ENCODE results near the gene EIF3K.
"Not testable (repeated sequence)": the region's sequence is repeated elsewhere in the genome, so short reads cannot be mapped to it uniquely, and the experiment has no call there.

EIF3K gene, protein sequence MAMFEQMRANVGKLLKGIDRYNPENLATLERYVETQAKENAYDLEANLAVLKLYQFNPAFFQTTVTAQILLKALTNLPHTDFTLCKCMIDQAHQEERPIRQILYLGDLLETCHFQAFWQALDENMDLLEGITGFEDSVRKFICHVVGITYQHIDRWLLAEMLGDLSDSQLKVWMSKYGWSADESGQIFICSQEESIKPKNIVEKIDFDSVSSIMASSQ

DNA sequence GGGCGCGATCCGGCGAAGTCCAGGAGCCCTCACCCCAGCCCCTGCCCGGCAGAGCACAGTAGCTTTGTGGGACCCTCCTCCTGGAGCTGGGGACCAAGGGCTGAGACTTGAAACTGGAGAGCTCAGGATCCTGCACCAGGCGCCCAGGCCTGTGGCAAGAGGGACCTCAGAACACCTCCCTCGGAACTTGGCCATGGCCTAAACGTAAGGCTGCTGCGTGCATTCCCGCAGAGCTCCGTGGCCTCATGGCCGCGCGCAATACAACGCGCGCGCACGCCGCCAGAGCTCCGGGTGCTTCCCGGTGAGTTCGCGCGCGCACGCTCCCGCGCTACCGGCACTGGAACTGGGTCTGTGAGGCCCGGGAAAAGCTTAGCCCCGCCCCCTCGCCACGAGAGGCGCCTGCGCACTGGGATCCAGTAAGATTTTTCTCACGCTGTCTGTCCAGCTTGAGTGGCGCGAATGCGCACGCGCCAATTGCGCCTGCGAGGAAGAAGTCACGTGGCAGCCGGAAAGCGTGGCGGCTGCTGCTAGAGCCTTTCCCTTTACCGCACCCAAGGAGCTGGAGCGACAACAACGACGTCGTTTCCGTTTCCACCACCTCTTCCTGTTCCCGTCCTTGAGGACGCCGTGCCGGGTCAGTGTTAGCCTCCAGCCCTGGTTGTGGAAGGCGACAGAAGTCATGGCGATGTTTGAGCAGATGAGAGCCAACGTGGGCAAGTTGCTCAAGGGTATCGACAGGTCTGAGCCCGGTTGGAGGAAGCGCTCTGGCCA lies at the start of gene EIF3K:
EIF3K (plus strand) TSS at position 599 of the 771 bp plus-strand sequence; CDS start at position 680, 81 bp downstream.
- peak; percentile 95 for DNase-seq

DNA sequence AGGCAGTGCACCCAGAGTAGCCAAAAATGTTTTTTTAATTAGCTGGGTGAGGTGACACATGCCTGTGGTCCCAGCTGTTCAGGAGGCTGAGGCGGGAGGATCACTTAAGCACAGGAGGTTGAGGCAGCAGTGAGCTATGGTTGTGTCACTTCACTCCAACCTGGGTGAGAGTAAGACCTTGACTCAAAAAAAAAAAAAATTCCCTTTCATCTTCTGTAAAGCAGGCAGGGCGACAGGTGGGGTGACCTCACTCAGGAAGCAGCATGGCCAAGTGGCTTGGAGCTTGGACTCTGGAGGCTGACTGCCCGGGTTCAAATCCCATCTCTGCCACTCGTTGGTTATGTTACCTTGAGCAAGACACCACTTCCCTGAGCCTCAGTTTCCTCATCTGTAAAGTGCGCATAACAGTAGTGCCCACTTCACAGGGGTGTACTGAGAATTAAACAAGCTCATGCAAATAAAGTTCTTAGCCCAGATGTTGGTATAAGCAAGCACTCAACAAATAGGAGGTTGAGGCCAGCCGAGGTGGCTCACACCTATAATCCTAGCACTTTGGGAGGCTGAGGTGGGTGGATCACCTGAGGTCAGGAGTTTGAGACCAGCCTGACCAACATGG lies 49.5 kb upstream of the EIF3K start:
- no peak for DNase-seq

DNA sequence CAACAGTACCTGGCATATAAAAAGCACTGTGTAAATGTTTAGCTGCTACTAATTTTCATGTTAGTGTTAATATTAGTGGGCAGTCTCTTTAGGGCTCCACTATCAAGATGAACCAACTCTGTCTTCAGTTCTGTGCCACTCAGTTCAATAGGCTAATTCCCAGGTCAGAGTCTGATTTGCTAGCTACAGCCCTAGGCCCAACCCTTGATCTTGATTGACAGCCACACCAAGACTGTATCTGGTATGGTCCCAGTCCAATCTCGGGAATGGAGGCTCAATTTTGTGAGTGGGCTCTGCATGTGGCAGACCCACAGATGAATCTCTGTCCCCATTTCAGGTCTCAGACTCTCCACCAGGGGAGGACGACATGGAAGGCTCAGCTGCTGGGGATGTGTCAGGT lies 47.3 kb upstream of the EIF3K start:
- no peak for DNase-seq

DNA sequence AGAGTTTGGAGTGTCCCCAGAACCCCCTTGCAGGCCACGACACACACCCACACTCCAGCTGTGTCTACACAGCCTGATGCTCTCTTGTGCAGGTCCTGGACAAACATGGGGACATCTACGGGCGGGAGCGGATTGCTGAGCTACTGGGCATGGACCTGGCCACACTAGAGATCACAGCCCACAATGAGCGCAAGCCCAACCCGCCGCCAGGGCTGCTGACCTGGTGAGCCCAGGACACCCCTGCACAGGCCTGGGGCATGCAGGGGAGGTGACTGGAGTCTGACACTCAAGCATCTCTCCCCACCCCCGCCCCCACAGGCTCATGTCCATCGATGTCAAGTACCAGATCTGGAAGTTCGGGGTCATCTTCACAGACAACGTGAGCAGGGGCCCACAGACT lies 41.2 kb upstream of the EIF3K start:
- no peak for DNase-seq

DNA sequence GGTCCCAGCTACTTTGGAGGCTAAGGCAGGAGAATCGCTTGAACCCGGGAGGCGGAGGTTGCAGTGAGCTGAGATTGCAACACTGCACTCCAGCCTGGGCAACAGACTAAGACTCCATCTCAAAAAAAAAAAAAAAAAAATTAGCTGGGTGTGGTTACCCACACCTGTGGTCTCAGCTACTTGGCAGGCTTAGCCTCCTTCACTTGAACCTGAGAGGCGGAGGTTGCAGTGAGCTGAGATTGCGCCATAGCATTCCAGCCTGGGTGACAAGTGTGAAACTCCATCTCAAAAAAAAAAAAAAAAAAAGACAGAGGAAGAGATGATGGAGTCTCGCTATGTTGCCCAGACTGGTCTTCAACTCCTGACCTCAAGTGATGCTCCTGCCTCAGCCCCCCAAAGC lies 39.7 kb upstream of the EIF3K start:
- DNase-seq = peak; percentile 62

DNA sequence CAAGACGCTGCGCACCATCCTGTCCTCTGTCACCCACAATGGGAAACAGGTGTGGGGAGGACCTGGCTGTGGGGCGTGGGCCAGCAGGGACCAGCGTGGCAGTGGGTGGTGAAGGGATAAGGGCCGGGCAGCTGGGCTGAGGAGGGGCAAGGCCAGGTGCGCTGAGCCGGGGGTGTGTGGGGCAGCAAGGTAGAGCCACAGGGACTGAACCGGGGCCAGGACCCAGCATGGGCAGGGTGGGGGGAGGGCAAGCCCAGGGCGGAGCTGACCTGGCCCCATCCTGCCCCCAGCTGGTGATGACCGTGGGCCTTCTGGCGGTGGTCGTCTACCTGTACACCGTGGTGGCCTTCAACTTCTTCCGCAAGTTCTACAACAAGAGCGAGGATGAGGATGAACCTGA lies 38.9 kb upstream of the EIF3K start:
- DNase-seq = no peak

DNA sequence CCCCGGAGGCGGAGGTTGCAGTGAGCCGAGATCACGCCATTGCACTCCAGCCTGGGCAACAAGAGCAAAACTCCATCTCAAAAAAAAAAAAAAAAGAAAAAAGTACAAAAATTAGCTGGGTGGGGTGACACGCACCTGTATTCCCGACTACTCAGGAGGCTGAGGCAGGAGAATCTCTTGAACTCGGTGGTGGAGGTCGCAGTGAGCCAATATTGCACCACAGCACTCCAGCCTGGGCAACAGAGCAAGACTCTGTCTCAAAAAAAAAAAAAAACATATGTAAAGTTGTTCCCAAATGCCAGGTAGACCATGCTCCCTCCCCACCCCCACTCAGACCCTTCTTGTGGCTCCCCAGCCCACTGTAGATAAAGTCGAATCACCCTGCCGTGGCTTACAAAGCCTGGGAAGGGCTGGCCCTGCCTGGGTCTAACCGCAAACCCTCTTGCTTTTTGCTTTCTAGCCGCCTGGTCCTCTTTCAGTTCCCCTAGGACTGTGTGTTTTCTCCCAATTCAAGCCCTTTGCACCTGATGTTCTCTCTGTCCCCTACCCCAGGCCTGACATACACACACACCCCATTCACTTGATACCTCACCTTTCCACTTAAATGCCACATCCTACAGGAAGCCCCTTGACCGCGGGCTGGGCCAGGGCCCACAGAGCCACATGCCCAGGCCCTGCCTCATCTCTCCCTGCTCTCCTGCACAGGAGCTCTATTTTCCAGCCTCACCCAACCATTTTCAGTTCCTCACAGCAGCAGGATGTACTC lies 35.6 kb upstream of the EIF3K start:
- no peak for DNase-seq

DNA sequence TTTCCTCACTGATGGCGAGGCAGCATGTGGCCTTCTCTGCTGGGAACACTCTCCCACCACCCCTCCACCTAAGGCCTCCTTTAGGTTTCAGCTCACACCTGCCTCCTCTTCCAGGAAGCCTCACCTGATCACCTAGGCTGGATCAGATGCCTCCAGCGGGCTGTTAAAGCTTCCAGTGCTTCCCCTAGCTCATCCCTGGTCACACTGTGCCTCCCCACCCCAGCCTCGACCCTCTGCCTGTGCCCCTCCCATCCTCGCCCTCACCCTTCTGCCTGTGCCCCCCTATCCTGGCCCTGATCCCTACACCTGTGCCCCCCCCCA lies 35.0 kb upstream of the EIF3K start:
- no peak for DNase-seq

DNA sequence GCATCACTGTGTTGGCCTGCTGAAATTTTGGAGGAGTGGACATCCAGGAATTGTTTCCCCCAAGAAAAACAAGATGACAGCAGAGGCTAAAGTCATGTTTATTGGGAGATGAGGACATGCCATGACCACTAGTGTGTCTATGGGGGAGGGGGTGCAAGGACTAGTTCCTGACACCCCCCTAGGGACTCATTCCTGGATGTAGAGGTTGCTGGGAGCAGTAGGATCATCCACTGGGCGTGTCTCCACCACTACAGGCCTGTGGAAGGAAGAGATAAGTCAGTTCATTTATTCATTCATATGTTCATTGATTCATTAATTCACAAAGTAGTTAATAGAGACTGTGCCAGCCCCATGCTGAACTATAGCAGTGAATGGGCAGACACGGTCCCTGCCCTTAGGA lies 31.4 kb upstream of the EIF3K start:
- no peak for DNase-seq

DNA sequence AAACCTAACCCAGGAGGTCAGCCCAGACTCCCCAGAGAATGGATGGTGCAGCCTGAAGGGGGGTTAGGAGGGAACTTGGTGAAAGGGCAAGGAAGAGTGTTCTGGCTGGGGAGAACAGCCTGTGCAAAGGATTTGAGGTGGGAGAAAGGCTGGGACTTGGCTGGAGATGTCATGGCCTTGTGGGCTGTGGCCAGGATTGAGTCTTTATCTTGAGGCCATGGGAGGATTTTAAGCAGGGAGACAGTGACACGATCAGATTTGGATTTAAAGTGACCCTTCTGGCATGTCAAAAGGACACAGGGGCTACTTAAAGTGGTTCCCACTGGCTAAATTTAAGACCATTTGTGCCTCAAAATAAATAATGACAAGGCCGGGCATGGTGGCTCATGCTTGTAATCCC lies 30.9 kb upstream of the EIF3K start:
- no peak for DNase-seq

DNA sequence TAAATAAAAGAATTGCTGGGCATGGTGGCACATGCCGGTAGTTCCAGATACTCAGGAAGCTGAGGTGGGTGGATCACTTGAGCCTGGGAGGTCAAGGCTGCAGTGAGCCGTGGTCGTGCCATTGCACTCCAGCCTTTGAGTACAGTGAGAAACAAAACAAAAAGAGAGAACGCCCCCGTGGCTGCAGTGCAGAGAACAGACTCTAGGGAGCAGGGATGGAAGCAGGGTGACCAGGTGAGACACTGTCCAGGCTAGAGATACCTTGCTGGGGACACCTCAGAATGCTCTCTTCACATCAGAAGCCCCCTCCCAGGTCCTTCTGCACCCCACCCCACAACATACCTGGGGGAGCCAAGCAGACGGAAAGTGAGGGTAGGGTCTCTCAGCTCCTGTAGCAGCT lies 26.0 kb upstream of the EIF3K start:
- no peak for DNase-seq

DNA sequence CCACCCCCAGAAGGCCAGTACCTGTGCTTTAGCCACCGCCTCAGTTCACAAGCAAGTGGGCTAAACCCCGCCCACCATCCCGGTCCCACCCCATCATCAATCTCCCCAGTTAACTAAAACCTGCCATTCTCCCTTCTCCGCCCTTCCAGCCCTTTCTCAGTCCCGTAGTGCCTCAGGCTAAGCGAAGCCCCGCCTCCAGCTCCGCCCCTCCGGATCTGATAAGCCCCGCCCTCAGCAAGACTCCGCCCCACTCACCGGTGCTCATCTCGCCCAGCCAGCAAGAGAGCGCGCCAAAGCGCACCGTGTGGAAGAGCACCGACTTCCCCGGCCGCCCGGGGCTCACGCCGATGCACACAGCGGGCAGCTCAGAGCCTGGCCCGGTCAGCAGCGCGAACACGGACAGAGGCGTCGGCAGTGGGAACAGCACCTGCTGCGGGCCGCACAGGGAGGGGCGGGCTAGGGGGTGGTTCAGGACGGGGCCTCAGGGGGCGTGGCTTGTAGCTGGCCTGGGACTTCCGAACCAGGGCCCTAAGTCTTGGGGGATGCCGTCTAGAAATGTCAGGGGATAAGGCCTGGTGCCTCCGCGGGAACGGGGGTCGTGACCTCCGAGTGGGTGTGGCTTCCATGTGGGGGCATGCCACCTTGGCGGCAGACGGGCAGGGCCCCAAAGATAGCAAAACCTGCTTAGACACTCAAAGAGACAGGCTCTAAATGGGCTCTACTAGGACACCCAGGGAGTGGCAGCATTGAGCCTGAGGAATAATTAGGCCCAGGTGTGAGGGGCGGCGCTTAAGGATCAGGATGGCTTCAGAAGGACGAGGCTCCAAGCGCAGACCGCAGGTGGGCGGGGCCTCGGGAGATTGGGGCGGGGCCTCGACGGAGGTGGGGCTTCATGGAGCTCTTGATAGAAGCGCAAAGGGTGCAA lies 22.7 kb upstream of the EIF3K start:
- DNase-seq = no peak

DNA sequence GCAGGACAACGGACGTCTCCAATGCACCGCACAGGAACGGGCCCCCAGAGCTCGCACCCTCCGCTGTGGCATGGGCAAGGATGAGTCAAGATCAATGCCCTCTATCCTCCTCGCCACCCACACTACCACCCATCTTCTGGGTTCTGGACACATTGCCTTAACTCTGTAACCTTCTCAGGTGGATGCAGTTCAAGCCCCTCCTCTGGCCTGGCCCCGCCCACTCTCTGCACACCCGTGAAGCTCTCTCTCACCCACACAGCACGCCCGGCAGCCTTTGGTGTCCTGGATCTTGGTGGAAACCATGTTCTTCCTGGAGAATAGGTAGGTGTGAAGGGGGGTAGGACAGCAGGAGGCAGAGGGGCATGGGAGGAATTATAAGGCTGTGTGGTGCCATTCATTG lies 21.9 kb upstream of the EIF3K start:
- no peak for DNase-seq

DNA sequence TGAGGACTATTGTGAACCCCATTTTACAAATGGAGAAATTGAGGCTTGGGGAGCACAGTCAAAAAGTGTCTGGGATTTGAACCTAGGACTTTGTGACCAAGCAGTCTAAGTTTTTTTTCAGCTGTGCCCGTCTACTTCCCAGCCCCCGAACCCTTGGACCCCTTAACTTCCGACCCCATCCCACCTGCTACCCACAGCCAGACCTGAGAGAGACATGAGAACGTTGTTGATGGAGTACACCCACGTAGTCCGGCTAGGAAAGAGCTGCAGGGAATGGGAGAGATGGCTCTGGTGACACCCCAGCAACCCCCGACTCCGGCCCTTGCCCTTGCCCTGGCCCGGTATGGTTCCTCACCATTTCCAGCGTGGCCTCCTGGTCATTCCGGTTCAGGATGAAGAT lies 19.3 kb upstream of the EIF3K start:
- no peak for DNase-seq

DNA sequence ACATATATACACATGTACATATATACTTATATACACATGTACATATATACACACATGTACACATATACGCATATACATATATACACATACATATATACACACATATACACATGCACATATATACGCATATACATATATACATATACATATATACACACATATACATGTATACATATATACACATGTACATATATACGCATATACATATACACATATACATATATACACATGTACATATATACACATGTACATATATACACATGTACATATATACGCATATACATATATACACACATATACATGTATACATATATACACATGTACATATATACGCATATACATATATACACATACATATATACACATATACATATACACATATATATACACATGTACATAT lies 16.1 kb upstream of the EIF3K start:
- not testable (repeated sequence) for DNase-seq

DNA sequence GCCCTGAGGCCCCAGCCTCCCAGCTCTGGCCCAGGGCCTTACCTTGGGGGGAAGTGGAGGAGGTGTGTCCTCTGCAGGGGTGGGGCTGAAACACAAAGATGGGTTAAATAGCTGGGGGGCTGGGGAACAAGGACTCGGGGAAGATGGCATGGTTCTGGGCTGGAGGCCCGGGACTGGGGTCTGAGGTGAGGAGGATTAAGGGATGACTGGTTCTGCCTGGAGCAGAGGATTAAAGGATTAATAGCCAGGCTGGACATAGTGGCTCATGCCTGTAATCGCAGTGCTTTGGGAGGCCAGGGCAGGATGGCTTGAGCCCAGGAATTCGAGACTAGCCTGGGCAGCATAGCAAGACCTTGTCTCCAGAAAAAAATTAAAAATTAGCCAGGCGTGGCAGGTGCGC lies 12.9 kb upstream of the EIF3K start:
- DNase-seq = no peak

DNA sequence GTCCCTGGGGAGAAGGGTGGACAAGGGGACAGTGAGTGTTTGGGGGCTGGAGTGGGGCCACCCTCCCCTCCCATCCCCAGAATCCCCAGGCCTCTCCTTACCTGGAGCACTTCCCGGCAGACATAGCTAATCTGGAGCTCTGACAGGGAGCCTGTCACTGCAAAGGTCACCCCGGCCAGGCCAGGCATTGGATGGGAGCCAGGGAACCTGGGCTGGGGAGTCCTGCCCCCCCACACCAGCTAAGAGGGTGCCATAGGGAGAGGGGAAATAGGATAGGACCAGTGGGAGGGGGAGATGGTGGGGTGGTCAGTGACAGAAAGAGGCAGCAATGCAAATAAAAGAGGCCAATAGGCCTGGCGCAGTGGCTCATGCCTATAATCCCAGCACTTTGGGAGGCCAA lies 4.7 kb upstream of the EIF3K start:
- no peak for DNase-seq

DNA sequence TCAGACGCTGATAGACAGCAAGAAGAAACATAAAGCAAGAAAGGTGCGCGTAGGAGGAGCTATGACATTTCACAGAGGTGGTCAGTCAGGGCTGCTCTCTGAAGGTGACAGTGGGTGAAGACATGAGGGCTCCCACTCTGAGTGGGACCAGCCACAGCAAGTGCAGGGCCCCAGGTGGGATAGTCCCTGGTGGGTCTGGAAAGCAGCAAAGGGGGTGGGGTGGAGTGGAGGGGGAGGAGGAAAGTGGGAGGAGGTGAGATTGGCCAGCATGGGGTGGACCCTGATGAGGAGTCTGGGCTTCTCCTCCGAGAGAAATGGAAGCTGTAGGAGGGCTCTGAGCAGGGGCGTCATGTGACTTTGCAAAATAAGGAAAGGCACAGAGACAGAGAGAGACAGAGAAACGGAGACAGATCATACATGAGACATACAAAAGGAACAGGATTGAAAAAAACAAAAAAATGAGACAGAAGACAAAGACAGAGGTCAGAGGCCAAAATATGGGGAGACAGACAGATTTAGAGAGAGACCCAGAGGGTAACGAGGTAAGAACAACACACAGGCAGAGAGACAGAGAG lies 3.9 kb upstream of the EIF3K start:
- DNase-seq = no peak

DNA sequence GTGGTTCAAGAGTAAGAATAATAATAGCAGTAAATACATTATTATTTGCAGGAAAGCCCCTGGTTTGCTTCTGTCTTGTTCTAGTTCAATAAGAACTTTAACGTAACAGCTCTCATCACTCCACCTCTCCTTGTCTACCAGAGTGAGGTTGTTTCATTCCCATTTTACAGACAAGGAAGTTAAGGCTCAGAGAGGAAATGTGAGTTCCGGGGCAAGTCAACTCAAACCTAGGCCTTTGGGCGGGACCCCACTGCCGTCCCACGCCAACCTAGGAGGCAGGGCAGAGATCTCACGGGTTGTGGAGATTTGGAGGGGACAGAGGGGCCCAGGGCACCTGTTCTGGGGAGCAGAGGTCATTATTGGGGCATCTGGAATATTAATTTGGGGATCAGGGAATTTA lies 2.7 kb upstream of the EIF3K start:
- no peak for DNase-seq

DNA sequence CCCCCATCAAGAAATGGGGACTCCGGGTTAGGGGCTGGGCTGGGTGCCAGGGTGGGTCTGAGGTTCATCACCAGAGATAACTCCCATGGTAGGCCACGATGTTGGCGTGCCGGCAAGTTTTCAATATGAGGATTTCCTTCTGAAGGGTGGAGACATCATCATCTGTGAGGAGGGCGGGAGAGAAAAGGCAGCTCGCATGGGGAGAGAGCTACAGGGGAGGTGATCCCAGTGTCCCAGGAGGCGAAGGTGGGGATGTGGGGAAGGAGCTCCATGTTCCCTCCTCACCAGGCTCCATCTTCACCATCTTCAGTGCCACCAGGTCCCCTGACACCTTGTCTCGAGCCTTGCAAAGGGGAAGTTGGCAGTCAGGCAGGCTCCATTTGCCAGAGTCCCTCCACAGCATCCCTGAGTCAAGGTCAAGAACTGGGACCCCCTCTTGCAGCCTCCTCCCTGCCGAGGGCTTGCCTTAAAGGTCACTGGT lies 1.7 kb upstream of the EIF3K start:
- peak; percentile 31 for DNase-seq

DNA sequence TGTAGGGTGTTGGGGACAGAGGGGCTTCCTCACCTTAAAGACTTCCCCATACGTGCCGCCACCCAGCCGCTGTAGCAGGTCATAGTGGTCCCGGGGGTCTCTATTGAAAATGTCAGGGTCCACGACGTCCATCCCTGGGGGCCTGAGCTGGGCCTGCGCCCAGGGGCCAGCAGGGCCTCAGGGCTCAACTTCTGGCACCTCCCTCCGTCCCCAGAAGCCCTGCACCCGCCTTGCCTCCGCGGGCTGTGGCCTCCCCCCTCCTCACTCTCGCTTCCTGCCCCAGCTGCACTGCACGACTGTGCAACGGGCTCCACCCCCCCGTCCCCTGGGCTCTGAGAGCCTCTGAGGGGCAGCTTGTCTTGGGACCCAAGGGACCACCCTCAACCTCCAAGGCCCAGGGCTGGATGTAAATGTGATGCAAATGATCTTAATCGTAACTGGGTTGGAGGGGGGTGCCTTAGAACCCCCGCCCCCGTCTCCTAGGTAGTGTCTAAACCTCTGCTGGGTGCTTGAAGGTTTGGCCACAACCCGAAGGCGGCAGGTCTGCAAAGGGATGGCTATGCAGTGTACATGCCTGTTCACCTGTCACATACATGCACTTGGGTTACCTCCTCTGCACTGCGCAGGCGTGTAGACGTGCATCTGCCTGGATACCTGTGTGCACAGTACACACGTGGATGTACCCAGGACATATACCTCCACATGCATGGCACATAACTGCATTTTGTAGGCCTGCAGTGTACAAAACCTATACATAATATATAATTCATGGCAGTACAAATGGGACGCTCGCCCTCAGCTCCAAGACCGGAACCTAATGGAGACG lies 1.0 kb upstream of the EIF3K start, which contains the start of gene MAP4K1:
MAP4K1 (minus strand) TSS at position 190 of the 826 bp plus-strand sequence; CDS start at position 132, 58 bp downstream.
- peak; percentile 79 for DNase-seq

Data from NK-92 treated with Interleukin-12 subunit alpha and Interleukin-12 subunit beta, amount 100 ng/mL, for 24 hours (cell line).